Measurements from ENCODE around the gene ZCCHC17. TPM values are rescaled to one million over a fixed set of nuclear protein-coding genes. Genes with fewer than 3 reads are reported as not detected.
A peak's percentile ranks its signal among the peaks of the same experiment; 100 is the strongest.

The ZCCHC17 gene
- total RNA-seq, 1 donor: 30.4 TPM

DNA sequence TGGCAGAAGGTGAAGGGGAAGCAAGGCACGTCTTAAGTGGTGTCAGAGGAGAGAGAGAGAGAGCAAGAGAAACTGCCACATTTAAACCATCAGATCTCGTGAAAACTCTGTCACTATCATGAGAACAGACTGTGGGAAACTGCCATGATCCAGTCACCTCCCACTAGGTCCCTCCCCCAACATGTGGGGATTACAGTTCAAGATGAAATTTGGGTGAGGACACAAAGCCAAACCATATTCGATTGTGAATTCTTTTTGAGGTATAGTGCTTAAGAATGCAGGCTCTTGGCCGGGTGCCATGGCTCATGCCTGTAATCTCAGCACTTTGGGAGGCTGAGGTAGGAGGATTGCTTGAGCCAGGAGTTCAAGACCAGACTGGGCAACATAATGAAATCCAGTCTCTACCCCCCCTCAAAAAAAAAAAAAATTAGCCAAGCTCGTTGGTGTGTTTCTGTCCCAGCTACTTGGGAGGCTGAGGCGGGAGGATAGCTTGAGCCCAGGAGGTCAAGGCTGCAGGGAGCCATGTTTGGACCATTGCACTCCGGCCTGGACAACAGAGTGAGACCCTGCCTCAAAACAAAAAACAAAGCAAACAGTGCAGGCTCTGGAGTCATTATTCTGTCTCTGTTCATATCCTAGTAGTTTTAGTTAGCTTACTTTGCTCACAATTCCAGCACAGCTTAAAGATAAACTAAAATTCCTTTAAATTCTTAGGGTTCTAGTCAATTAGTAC, 6.0 kb downstream of the ZCCHC17 start:
- Histone ChIP-seq H3K4me2 (ENCODE audit: insufficient read depth, low read length) (no peak overlapping the region), H3K27ac (ENCODE audit: low read depth, low read length) (peak overlapping the region; percentile 34), H3K4me1 (ENCODE audit: insufficient read depth, low read length) (peaks cover 24% of the 10 kb centered on the region), H3K36me3 (ENCODE audit: insufficient read depth, low read length) (no peaks in the 10 kb centered on the region), H3K9me3 (ENCODE audit: low read depth, low read length) (no peaks in the 10 kb centered on the region), H3K79me2 (ENCODE audit: insufficient read depth, low read length) (peaks cover 76% of the 10 kb centered on the region), H2AFZ (ENCODE audit: low read length) (no peak overlapping the region), H4K20me1 (ENCODE audit: insufficient read depth, low read length) (peaks cover 12% of the 10 kb centered on the region), H3K4me3 (ENCODE audit: insufficient read depth, low read length) (no peak overlapping the region), H3K27me3 (ENCODE audit: insufficient read depth, low read length) (no peaks in the 10 kb centered on the region)
- TF ChIP-seq, protein P1, sequence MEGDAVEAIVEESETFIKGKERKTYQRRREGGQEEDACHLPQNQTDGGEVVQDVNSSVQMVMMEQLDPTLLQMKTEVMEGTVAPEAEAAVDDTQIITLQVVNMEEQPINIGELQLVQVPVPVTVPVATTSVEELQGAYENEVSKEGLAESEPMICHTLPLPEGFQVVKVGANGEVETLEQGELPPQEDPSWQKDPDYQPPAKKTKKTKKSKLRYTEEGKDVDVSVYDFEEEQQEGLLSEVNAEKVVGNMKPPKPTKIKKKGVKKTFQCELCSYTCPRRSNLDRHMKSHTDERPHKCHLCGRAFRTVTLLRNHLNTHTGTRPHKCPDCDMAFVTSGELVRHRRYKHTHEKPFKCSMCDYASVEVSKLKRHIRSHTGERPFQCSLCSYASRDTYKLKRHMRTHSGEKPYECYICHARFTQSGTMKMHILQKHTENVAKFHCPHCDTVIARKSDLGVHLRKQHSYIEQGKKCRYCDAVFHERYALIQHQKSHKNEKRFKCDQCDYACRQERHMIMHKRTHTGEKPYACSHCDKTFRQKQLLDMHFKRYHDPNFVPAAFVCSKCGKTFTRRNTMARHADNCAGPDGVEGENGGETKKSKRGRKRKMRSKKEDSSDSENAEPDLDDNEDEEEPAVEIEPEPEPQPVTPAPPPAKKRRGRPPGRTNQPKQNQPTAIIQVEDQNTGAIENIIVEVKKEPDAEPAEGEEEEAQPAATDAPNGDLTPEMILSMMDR (IDR thresholded peaks at IDR 0.05; ENCODE audit: extremely low read depth, low read depth, low read length): no peak
- DNase-seq (ENCODE audit: insufficient read length, low spot score, missing footprints): no peak

DNA sequence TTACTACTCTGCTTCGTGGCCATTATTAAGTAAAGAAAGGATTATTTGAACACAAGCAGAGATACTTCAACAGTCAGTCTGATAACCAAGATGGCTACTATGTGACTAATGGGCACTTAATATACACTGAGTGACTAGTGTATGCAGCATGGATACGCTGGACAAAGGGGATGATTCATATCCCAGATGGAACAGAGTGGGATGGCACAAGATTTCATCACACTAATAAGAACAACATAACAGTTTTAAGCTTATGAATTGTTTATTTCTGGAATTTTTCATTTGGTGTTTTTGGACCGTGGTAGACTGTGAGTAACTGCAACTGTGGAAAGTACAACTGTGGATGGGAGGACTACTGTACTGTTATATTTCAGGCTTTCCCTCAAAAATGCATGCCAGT, 9.4 kb downstream of the ZCCHC17 start:
- no peaks in the 10 kb centered on the region for H3K9me3 ChIP-seq (ENCODE audit: low read depth, low read length)
- peaks cover 11% of the 10 kb centered on the region for H3K4me1 ChIP-seq (ENCODE audit: insufficient read depth, low read length)
- peak overlapping the region; percentile 75 for H3K27ac ChIP-seq (ENCODE audit: low read depth, low read length)
- H3K27me3 ChIP-seq (ENCODE audit: insufficient read depth, low read length): no peaks in the 10 kb centered on the region
- peaks cover 9% of the 10 kb centered on the region for H3K36me3 ChIP-seq (ENCODE audit: insufficient read depth, low read length)
- H3K79me2 ChIP-seq (ENCODE audit: insufficient read depth, low read length): peaks cover 57% of the 10 kb centered on the region
- TF ChIP-seq, protein P1 (IDR thresholded peaks at IDR 0.05; ENCODE audit: extremely low read depth, low read depth, low read length): no peak
- peak; percentile 85 for DNase-seq (ENCODE audit: insufficient read length, low spot score, missing footprints)
- peak overlapping the region; percentile 7 for H2AFZ ChIP-seq (ENCODE audit: low read length)
- H3K4me2 ChIP-seq (ENCODE audit: insufficient read depth, low read length): peak overlapping the region; percentile 62
- H3K4me3 ChIP-seq (ENCODE audit: insufficient read depth, low read length): no peak overlapping the region
- peaks cover 9% of the 10 kb centered on the region for H4K20me1 ChIP-seq (ENCODE audit: insufficient read depth, low read length)

GRCh38 chr1:31308036-31308435, 11.2 kb downstream of the ZCCHC17 start:
- peaks cover 11% of the 10 kb centered on the region for H3K4me1 ChIP-seq (ENCODE audit: insufficient read depth, low read length)
- DNase-seq (ENCODE audit: insufficient read length, low spot score, missing footprints): no peak
- H3K27ac ChIP-seq (ENCODE audit: low read depth, low read length): no peak overlapping the region
- H3K27me3 ChIP-seq (ENCODE audit: insufficient read depth, low read length): no peaks in the 10 kb centered on the region
- TF ChIP-seq, protein P1 (IDR thresholded peaks at IDR 0.05; ENCODE audit: extremely low read depth, low read depth, low read length): no peak
- H2AFZ ChIP-seq (ENCODE audit: low read length): no peak overlapping the region
- H3K79me2 ChIP-seq (ENCODE audit: insufficient read depth, low read length): peaks cover 40% of the 10 kb centered on the region
- H3K36me3 ChIP-seq (ENCODE audit: insufficient read depth, low read length): peaks cover 20% of the 10 kb centered on the region
- H3K4me3 ChIP-seq (ENCODE audit: insufficient read depth, low read length): no peak overlapping the region
- H3K4me2 ChIP-seq (ENCODE audit: insufficient read depth, low read length): no peak overlapping the region
- H3K9me3 ChIP-seq (ENCODE audit: low read depth, low read length): no peaks in the 10 kb centered on the region
- peaks cover 9% of the 10 kb centered on the region for H4K20me1 ChIP-seq (ENCODE audit: insufficient read depth, low read length)

DNA sequence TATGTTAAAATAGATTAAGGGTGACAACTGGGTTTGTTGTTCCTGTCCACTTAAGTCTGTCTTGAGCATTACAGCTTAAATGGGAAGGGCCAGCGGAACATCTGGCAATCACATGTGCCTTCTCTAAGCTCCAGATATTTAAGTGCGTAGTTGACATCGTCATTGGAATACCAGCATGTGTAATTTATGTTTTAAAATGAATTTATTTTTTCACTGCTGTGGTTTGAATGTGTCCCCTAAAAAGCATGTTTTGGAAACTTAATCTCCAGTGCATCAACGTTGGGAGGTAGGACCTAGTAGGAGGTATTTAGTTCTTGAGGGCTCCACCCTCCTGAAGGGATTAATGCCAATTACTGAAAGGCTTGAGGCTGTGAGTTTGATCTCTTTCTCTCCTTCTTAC, 13.4 kb downstream of the ZCCHC17 start:
- Histone ChIP-seq H3K27me3 (ENCODE audit: insufficient read depth, low read length) (no peaks in the 10 kb centered on the region), H3K4me2 (ENCODE audit: insufficient read depth, low read length) (no peak overlapping the region), H2AFZ (ENCODE audit: low read length) (no peak overlapping the region), H4K20me1 (ENCODE audit: insufficient read depth, low read length) (peaks cover 9% of the 10 kb centered on the region), H3K79me2 (ENCODE audit: insufficient read depth, low read length) (peaks cover 25% of the 10 kb centered on the region), H3K4me1 (ENCODE audit: insufficient read depth, low read length) (peaks cover 11% of the 10 kb centered on the region), H3K9me3 (ENCODE audit: low read depth, low read length) (no peaks in the 10 kb centered on the region), H3K27ac (ENCODE audit: low read depth, low read length) (no peak overlapping the region), H3K36me3 (ENCODE audit: insufficient read depth, low read length) (peaks cover 31% of the 10 kb centered on the region), H3K4me3 (ENCODE audit: insufficient read depth, low read length) (no peak overlapping the region)
- DNase-seq (ENCODE audit: insufficient read length, low spot score, missing footprints): no peak
- TF ChIP-seq, protein P1 (IDR thresholded peaks at IDR 0.05; ENCODE audit: extremely low read depth, low read depth, low read length): no peak
